ENCODE data around the gene KLF1. TPM values are rescaled to one million over a fixed set of nuclear protein-coding genes. Genes with fewer than 3 reads are reported as not detected.

KLF1 gene
- total and polyA plus RNA-seq, 10 of the 15 experiments (the other 5 are each of a cell fraction or from before 2014, with no cell fraction given) = 0.04 to 0.38 (median 0.08) TPM; not detected in 3

GRCh38 chr19:12933287-12934072, 46.5 kb upstream of the KLF1 start, which contains the start of gene FARSA (continued):
- TF ChIP-seq SMAD1 (IDR thresholded peaks at IDR 0.05; ENCODE audit: low read depth, partially characterized antibody) (no peak), BRCA1 (IDR thresholded peaks at IDR 0.05; ENCODE audit: low read depth, low read length) (no peak), KAT2A (conservative IDR thresholded peaks at IDR 0.05; ENCODE audit: control insufficient read depth, low read depth, low read length) (no peak), ZNF274 (IDR thresholded peaks at IDR 0.05; ENCODE audit: insufficient read depth, insufficient read length) (no peak), ATF2 (IDR thresholded peaks at IDR 0.05; ENCODE audit: low read length) (no peak), ZNF687 (IDR thresholded peaks at IDR 0.05) (peak; percentile 7; the same call in 1 of the 2 replicates), CTCF (IDR thresholded peaks at IDR 0.05 in 2 of 3, conservative IDR thresholded peaks at IDR 0.05 in 1 of 3; ENCODE audit: control insufficient read depth in 2 of 3, extremely low read depth in 1 of 3, insufficient read depth in 1 of 3, low read depth in 3 of 3, low read length in 3 of 3) (no peak), FOXM1 (IDR thresholded peaks at IDR 0.05; ENCODE audit: low read depth, low read length) (no peak), STAT1 (conservative IDR thresholded peaks at IDR 0.05) (no peak), ESRRA (IDR thresholded peaks at IDR 0.05; ENCODE audit: low read length) (peak; percentile 80; the same call in 1 of the 2 replicates), SRF (IDR thresholded peaks at IDR 0.05; ENCODE audit: low read depth in 2 of 2, low read length in 2 of 2) (peak in 1 of 2 experiments; percentile 4; a peak in 1 of 4 replicates), RELA (IDR thresholded peaks at IDR 0.05; ENCODE audit: borderline replicate concordance, partially characterized antibody) (peak; percentile 83), EED (IDR thresholded peaks at IDR 0.05; ENCODE audit: low read depth) (no peak), FOS (IDR thresholded peaks at IDR 0.05; ENCODE audit: borderline replicate concordance, extremely low read depth, insufficient read length) (no peak), HDGF (IDR thresholded peaks at IDR 0.05) (no peak), ZBTB11 (CRISPR knock-in tag; IDR thresholded peaks at IDR 0.05) (no peak), TBL1XR1 (IDR thresholded peaks at IDR 0.05; ENCODE audit: low read depth, low read length) (peak; percentile 84), JUNB (IDR thresholded peaks at IDR 0.05) (no peak), FOXK2 (IDR thresholded peaks at IDR 0.05) (no peak), SMC3 (IDR thresholded peaks at IDR 0.05; ENCODE audit: borderline replicate concordance, low read length) (0 out of 2 replicates have a peak, but pooled peaks have one; percentile 13)
